GM20000 (cell line): ENCODE results near the gene CMTM7.
A peak's percentile ranks its signal among the peaks of the same experiment; 100 is the strongest.

ENCODE experiments used
- DNase-seq: peaks from one replicate; pipeline ENCODE4 v3.0.0; 2012; ENCODE audit warnings: low spot score
- CTCF ChIP-seq: IDR thresholded peaks from 2 replicates; pipeline ENCODE4 v1.5.1; 2012; ENCODE audit warnings: mild to moderate bottlenecking, control low read depth; ENCODE audit errors: extremely low read depth, missing control alignments

Gene CMTM7

DNA sequence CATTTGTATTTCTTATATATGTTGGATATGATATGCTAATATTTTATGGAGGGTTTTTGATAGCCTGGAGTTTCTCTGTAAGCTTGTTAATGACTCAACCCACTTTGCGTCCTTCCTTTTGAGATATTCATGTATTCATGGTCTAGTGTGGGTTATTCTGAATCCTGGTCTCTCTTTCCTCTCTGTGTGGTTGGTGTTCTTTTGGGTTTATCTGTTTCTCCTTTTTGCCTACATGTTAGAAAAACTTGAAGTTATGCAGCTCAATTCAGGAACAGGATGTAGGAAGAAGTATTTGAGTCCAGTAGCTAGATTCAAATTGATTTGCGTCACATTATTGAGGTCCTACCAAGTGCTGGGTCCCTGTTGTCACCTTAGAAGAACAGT, 28.1 kb downstream of the CMTM7 start:
- no peak for TF ChIP-seq CTCF
- DNase-seq = no peak

DNA sequence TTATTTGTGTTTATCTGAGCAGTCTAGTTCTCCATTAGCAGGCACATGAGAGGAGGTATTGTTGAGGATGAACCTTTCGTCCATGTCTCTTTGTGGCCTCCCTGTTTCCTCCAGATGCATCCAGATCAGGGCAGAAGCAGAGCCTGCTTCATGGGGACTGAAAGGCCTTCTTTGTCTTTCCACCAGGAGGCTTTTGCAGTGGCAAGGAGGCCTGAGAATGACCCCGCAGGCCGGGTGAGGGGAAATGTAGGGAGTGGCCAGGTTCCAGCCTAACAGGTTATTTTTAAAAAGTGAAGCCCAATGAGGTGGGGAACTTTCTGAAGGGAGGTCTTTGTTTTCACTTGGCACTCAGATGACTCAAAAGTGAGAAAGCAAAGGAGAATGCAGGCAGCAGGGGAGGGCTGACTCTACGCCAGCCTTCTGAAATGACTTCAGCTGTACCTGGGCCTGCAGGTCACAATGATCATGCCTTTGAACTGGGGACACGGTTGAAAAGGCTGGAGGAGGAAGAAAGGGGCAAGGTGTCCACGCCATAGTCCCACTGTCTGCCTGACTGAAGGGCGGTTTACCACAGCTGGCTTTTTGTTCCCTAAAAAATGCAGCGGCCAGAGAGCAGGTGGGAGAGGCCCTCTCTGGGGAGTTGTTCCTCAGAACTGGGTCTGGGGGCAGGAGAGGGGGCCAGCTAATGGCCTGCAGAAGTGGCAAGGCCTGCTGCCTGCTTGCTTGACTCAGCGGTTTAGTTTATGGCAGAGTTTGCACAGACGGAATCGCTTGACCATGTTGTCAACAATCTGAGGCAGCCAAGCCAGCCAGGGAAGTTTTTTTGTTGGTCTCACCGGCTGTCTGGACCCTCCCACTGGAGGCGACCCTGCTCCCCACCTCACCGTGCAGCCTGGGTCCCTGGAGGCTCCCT, 28.7 kb downstream of the CMTM7 start:
- no peak for TF ChIP-seq CTCF

DNA sequence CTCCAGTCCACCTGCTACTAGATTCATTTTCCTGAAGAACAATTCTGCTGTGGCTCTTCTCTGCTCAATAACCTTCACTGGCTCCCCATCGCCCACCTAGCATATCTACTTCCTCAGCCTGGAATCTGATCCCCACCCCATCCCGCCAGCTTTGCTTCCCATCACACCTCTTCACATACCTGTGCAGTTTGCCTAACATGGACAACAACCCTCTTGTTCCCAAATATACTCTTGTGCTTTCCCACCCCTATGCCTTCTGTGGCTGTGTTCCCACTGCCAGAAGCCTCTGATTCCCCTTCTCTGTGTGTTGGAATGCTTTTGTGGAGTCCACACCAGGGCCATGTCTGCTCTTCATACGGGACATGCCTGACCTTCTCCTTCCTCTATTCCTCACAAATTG, 29.5 kb downstream of the CMTM7 start:
- no peak for TF ChIP-seq CTCF
- no peak for DNase-seq

More for the DNA sequence above, 28.7 kb downstream of the CMTM7 start:
- DNase-seq = peak; percentile 61

- DNase-seq = no peak
- no peak for TF ChIP-seq CTCF
These were observed 30.6 kb downstream of the CMTM7 start for GRCh38 chr3:32421991-32422859.

- TF ChIP-seq CTCF = no peak
- no peak for DNase-seq
These were observed 31.3 kb downstream of the CMTM7 start for GRCh38 chr3:32422943-32423342.

DNA sequence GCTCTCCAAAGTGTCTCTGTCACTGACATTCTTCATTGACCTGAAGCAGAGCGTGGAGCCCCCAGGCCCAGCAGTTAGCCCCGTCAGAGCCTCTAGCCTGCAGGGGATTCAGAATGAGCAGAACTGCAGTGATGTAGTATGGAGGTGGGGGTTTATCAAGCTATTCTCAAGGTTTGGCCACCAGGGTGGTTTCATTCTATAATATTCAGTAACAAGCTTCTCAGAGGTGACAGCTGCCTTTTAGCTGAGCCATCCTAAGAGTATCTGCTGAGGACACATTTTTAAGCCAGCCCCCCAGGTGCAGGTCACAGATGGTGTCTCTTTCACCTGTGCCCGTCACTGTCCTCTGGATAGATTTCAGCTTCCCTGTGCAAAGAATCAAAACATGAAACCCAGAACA, 31.9 kb downstream of the CMTM7 start:
- TF ChIP-seq CTCF = no peak
- no peak for DNase-seq
